Stimulated activated CD8-positive, alpha-beta memory T cell treated with anti-CD3 and anti-CD28 coated beads, Interleukin-12 subunit alpha, Interleukin-12 subunit beta, amount 100 ng/mL, for 4 hours (primary cell): Measurements from ENCODE around the gene MTO1.
A peak's percentile ranks its signal among the peaks of the same experiment; 100 is the strongest.
"Not testable (repeated sequence)": the region's sequence is repeated elsewhere in the genome, so short reads cannot be mapped to it uniquely, and the experiment has no call there.

Source experiments
- DNase-seq: peaks from one replicate; pipeline ENCODE4 v3.0.0-alpha.2; 2020; ENCODE audit warnings: low read depth

MTO1 gene

DNA sequence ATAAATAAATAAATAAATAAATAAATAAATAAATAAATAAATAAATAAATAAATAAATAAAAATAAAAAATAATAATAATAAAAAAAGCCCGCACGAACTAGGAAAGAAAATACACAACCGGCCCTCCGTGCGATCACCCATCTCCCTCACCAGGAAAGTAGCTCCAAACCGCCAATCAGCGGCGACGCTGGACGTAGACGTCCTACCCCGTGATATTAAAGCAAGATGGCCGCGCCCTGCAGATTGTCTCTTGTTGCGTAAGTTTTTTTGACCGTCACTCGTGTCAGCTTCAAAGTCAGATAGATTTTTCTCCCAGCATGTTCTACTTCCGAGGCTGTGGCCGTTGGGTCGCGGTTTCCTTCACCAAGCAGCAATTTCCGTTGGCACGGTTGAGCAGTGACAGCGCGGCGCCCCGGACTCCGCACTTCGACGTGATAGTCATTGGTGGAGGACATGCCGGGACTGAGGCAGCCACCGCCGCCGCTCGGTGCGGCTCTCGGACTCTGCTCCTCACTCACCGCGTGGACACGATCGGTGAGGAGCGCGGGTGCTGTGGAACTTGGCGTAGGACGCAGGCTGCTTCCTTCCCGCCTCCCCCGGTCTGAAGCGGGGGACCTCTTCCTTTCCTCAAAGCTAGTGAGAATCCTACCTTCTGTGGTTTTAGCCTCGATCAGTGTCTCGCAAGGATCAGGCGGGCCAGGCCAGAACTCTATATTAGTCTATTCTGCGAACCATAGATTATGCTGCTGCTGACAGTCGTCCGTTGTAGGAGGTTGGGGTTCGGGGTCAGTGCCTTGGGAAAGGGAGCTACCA lies at the start of gene MTO1:
Gene MTO1, plus strand, starts transcription at position 201 of the 814 bp plus-strand sequence. Its CDS starts 118 bp downstream, at position 319.
- peak; percentile 67 for DNase-seq

DNA sequence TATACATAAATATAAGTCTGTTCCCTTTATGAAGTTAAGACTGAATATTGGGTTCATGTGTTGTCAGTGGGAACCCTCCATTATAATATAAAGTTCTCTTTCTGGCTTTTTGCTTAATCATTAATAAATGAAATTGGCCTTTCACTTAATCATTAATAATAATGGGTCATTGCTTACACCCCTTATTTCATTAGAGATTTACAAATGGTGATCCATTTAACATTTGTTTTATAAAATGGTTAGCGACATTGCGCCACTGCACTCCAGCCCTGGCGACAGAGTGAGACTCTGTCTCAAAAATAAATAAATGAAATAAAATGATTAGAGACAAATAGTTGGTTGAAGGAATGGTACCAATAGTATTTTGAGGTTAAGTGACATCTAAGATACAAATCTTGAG lies 48.4 kb upstream of the MTO1 start:
- no peak for DNase-seq

DNA sequence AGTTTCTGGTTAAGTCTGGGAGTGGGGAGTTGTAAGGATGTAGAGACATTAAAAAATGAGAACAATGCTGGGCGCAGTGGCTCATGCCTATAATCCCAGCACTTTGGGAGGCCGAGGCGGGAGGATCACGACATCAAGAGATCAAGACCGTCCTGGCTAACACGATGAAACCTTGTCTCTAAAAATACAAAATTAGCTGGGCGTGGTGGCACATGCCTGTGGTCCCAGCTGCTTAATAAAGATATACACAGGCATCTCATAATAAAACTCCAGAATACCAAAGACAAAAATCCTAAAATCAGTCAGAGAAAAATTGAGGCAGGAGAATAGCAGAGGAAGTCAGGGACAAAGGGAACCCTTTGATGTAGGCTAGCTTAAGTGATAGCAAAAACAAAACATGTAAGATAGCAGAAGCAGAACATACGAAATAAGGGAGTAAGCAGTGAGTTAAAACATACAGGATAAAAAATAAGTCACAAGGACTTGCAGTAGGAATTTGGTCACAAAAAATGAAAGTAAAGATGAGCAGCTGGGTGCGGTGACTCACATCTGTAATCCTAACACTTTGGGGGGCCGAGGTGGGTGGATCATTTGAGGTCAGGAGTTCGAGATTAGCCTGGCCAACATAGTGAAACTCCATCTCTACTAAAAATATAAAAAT lies 43.3 kb upstream of the MTO1 start:
- no peak for DNase-seq

GRCh38 chr6:73421534-73421933 lies 40.0 kb upstream of the MTO1 start:
- DNase-seq: no peak

- no peak for DNase-seq
Measured at GRCh38 chr6:73435236-73435635, 26.3 kb upstream of the MTO1 start.

DNA sequence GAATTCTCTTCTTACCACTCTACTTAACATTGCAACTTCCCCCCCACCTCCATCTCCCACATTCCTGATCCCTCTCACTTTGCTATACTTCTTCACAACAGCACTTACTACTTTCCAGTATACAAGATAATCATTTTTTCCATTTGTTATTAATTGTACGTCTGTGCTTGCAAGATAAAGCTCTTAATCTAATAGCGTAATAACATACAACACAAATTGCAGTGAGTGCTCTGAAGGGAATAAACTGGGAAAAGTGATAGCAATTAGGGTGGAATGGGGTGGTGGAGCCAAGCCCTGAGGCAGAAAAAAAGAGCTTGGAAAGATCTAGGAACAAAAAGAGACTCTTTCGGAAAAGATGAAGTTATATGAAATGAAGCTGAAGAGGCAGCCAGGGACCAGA lies 18.0 kb upstream of the MTO1 start:
- DNase-seq: no peak

GRCh38 chr6:73451223-73452106 lies 10.1 kb upstream of the MTO1 start:
- DNase-seq: peak; percentile 30

DNA sequence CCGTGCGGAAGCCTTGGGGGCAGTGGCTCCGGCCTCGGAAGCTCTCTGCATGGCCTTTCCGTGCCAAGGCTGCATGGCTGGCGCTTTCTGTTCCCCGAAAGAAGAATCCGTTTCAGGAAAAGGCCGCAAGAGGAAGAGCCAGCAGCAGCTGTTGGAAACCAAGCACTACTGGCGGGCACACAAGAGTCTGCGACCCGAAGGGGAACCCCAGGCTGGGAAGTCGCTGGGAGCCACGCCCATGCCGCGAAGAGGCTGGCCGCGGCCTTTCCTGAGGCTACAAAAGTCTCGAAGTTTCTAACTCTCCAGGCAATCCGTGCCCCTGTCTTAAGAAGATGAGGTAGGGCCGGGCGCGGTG lies 9.5 kb upstream of the MTO1 start, which contains the start of gene CGAS:
Gene CGAS, minus strand, starts transcription at position 191 of the 355 bp plus-strand sequence. Its CDS starts 116 bp downstream, at position 75.
- peak; percentile 58 for DNase-seq

- DNase-seq: no peak
Measured at GRCh38 chr6:73455865-73456629, 5.5 kb upstream of the MTO1 start.

DNA sequence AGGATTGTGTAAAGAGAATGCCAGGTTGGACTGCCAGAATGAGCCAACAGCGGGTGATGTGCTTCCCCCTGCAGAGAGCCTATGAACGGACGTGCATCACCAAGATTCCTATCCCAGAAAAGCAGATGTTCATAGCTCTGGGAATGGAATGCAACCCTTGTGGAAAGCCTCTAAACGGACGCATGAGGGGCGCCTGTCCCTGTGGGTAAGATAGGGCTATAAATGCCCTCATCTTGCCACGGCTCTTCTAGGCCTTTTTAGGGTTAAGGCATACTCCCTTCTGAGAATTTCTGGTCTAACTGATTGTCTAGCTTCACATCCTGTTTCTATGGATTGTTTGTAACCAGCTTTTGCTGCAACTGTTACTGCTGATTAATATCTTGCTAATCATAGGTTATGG lies 2.1 kb upstream of the MTO1 start:
- DNase-seq: not testable (repeated sequence)

- no peak for DNase-seq
Measured at GRCh38 chr6:73460056-73460455, 1.5 kb upstream of the MTO1 start.

DNA sequence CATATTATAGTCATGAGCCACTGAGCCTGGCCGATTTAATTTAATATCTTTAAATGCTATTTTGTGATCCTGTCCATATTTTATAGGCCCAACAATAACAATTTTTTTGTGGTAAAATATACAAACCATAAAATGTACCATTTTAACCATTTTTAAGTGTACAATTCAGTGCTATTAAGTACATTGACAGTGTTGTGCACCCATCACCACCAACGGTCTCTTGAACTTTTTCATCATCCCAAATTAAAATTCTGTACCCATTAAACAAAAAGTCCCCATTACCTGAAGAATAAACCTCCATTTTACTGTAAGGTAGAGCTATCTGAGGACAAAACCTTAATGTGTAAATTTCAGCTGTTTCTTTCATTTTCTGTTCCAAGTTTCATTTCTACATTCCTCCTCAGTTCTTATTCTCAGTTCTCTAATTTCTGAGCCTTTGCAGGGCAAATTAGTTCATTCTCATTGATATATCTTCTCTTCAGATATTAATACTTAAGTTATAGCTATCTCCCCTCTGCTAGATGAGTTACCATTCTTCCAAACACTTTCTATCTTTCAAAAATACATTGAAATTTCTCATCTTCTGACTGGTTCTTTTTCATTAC lies 10.3 kb downstream of the MTO1 start:
- DNase-seq: no peak

DNA sequence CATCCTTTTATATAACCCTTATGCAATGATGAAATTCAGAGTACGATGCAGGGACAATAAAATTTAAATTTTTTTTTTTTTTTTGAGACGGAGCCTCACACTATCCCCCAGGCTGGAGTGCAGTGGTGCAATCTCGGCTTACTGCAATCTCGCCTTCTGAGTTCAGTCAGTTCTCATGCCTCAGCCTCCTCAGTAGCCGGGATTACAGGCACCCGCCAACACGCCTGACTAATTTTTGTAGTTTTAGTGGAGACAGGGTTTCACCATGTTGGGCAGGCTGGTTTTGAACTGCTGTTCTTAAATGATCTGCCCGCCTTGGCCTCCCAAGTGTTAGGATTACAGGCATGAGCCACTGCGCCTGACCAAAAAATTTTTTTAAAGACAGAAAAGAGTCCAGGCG lies 15.2 kb downstream of the MTO1 start:
- no peak for DNase-seq

DNA sequence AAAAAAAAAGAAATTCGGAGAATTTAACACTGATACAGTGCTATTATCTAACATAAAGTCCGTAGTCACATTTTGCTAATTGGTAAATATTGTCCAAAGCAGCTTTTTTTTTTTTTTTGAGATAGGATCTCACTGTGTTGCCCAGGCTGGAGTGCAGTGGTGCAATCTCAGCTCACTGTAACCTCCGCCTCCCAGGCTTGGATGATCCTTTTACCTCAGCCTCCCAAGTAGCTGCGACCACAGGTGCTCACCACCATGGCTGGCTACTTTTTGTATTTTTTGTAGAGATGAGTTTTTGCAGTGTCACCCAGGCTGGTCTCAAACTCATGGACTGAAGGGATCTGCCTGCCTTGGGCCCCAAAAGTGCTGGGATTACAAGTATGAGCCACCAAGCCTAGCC lies 15.9 kb downstream of the MTO1 start:
- DNase-seq: no peak

GRCh38 chr6:73481969-73482368 lies 20.4 kb downstream of the MTO1 start:
- no peak for DNase-seq

DNA sequence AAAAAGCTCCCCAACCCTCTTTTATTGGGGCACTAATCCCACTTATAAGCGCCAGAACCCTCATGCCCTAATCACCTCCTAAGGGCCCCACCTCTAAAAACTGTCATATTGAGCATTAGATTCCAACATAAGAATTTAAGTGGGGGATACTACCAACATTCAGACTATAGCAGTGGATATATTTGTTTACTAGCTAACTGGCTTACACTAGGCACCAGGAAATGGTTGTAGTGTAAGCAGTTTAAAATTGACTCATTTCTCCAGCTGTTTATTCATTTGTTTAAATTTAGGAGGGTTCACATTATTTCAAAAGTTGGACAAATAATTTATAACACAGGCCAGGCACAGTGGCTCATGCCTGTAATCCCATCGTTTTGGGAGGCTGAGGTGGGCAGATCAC lies 22.9 kb downstream of the MTO1 start:
- DNase-seq: no peak

DNA sequence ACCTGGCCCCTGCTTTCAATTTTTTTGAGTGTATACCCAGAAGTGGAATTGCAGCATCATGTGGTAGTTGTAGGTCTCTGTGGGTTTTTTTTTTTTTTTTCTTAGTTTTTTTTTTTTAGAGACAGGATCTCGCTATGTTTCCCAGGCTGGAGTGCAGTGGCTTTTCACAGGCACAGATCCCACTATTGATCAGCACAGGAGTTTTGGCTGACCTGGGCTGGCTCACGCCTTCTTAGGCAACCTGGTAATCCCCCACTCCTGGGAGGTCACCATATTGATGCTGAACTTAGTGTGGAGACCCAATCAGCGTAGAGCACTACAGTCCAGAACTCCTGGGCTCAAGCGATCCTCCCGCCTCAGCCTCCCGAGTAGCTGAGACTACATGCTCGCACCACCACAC lies 25.9 kb downstream of the MTO1 start:
- no peak for DNase-seq

GRCh38 chr6:73491377-73491776 lies 29.8 kb downstream of the MTO1 start:
- DNase-seq: no peak

GRCh38 chr6:73497915-73498314 lies 36.4 kb downstream of the MTO1 start:
- no peak for DNase-seq

GRCh38 chr6:73503027-73503772 lies 41.7 kb downstream of the MTO1 start:
- DNase-seq: no peak

DNA sequence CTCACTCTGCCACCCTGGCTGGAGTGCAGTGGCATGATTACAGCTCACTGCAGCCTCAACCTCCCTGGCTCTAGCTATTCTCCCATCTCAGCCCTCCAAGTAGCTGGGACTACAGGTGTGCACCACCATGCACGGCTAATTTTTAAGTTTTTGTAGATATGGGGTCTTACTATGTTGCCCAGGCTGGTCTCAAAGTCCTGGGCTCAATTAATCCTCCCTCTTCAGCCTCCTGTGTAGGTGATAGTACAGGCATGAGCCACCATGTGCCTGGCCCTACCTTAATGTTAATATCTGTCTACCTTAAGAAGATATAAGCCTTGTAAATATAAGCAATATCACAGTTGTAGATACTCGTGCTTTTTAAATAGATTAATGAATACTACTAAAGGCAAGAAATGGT lies 42.6 kb downstream of the MTO1 start:
- DNase-seq: no peak
